ENCODE data around the gene WFIKKN1.

DNA sequence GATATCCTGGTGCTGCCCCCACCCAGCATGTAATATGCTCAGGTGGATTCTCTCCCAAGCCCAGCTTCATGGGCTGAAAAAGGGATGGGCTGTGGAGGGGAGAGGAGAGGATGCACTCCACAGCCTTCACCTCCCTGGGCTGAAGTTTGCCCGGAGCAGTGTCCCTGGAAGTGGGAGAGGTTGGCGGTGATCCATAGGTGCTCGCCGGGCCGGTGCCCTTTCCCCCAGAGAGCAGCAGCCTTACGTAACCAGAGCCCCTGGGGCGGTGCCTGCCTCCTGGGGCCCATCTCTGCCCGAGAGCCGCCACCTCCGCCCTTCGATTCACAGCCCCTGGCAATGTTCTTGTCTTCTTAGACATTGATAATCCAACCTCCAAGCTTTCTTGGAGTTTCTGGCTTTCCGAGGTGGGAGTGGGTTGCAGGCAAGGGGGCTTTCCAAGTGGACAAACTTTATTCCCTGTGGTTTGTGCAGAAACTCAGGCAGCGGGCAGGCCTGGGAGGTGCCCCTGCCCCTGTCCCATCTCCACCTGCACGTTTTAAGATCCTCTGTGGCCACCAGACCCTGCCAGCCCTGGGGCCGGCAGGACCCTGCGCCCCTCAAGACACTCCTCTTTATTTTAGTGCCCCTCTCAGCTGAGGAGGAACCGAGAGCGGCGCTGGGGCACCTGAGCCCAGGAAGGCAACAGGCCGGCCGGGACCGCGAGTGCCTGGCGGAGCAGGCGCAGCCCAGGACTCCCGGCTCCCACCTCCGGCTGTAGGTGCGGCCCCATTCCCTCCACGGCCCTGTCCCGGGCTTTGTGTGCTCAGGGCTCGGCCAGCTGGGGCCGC lies 15.3 kb downstream of the WFIKKN1 start:
- TF ChIP-seq, protein P1, sequence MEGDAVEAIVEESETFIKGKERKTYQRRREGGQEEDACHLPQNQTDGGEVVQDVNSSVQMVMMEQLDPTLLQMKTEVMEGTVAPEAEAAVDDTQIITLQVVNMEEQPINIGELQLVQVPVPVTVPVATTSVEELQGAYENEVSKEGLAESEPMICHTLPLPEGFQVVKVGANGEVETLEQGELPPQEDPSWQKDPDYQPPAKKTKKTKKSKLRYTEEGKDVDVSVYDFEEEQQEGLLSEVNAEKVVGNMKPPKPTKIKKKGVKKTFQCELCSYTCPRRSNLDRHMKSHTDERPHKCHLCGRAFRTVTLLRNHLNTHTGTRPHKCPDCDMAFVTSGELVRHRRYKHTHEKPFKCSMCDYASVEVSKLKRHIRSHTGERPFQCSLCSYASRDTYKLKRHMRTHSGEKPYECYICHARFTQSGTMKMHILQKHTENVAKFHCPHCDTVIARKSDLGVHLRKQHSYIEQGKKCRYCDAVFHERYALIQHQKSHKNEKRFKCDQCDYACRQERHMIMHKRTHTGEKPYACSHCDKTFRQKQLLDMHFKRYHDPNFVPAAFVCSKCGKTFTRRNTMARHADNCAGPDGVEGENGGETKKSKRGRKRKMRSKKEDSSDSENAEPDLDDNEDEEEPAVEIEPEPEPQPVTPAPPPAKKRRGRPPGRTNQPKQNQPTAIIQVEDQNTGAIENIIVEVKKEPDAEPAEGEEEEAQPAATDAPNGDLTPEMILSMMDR (IDR thresholded peaks at IDR 0.05), result no peak
- peak; percentile 56 to 83 for TF ChIP-seq POLR2A (IDR thresholded peaks at IDR 0.05)
